ENCODE data around the gene CA4.
A peak's percentile ranks its signal among the peaks of the same experiment; 100 is the strongest.

The CA4 gene

DNA sequence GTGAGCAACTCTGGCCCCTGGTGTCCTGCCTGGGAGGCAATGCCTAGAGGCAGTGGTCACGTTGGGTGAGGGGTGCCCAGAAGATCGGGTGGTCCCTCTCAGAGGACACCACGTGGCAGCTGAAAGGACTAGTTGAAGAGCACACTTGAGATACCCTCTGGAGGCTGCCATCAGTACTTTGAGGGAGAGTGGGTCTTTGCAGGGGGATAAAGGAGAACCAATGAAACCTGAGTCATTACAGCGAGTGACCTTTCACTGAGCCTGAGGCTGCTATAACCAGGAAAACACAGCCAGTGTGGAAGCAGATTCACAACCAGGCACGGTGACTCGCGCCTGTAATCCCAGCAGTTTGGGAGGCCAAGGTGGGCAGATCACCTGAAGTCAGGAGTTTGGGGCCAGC is 18.9 kb downstream of the CA4 start:
- Histone ChIP-seq H3K9ac (ENCODE audit: low read length) (no peak overlapping the region), H3K36me3 (ENCODE audit: control insufficient read depth in 1 of 2, insufficient read depth in 2 of 2, low read depth in 1 of 2, low read length in 2 of 2) (no peaks in the 10 kb centered on the region), H3K4ac (ENCODE audit: low read depth in 1 of 2, low read length in 2 of 2) (no peak overlapping the region), H3K27ac (ENCODE audit: low read length, poor library complexity, severe bottlenecking) (no peak overlapping the region), H2AK5ac (ENCODE audit: low read length, severe bottlenecking) (no peak overlapping the region), H4K91ac (ENCODE audit: low read length) (no peak overlapping the region), H3K23ac (ENCODE audit: low read length in 2 of 2) (no peak overlapping the region), H2BK15ac (ENCODE audit: low read depth, poor library complexity, severe bottlenecking) (no peak overlapping the region), H3K14ac (ENCODE audit: low read length in 2 of 2) (no peak overlapping the region), H3K27me3 (ENCODE audit: control insufficient read depth in 1 of 2, insufficient read depth in 1 of 2, low read length in 2 of 2) (peaks cover 8 to 25% of the 10 kb centered on the region in 2 experiments), H2BK120ac (ENCODE audit: low read depth, low read length) (no peak overlapping the region), H3K4me1 (ENCODE audit: control insufficient read depth, insufficient read depth, low read depth, low read length) (peaks cover 2% of the 10 kb centered on the region), H4K8ac (ENCODE audit: low read length) (no peak overlapping the region), H2BK12ac (ENCODE audit: low read length in 2 of 2) (peak overlapping the region in 1 of 2 experiments; percentile 25), H3K4me3 (ENCODE audit: insufficient read depth in 1 of 2, low read depth in 1 of 2, low read length in 2 of 2) (no peak overlapping the region), H2AFZ (ENCODE audit: low read depth, low read length) (no peak overlapping the region), H3K18ac (ENCODE audit: low read depth in 1 of 2, low read length in 2 of 2) (no peak overlapping the region), H3K4me2 (ENCODE audit: low read length, poor library complexity, severe bottlenecking) (no peak overlapping the region), H2BK5ac (ENCODE audit: low read depth, low read length, poor library complexity, severe bottlenecking) (no peak overlapping the region), H3K9me3 (ENCODE audit: control insufficient read depth, low read length) (no peaks in the 10 kb centered on the region), H3K79me1 (replicated peaks; ENCODE audit: low read length, poor library complexity, severe bottlenecking) (no peaks in the 10 kb centered on the region)
- WGBS, result 86% methylated on average over 7 of the region's 7 CpGs
- no peak for DNase-seq

DNA sequence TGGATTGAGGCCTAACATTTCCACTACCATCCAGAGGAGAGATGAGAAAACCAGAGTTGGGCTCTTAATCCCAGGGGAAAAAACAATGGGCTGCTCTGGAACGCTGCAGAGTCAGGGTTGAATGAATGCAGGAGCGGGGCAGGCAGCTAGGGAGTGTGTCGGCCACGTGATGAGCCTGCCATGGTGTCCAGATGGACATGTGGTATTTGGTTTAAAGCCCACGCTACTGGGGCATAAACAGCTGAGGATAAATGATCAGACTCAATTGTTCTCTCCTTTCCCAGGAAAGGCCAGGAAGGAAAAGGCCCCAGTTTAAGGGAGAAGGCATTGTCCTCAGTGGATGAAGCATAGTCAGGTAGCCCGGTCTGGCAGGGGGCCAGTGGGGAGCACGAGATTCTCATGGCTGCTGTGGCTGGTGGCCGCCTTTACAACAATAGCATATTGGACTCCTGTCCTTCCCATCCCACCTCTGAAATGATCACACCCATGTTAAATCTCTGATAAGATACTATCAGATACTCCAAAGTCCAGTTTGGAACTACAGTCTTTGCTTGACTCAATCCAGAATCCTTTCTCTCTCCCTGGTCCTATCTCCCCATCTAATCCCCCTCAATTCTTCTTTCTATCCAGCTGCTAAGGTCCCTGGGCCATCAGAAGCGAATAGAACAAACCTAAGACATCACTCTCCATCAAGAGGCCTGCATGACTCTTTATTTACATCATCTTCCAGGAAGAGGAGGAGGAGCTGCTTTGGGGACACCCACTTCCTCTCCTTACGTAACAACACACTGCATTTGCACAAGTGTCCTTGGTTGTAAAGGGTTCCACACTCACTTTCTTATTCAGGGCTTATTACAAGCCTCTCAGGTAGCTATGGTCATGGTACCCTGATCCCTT is 20.4 kb downstream of the CA4 start:
- WGBS, result 81% methylated on average over 9 of the region's 10 CpGs
- no peak overlapping the region for H3K27ac ChIP-seq (ENCODE audit: low read length, poor library complexity, severe bottlenecking)
- H3K27me3 ChIP-seq (ENCODE audit: control insufficient read depth in 1 of 2, insufficient read depth in 1 of 2, low read length in 2 of 2), result peaks cover 3 to 17% of the 10 kb centered on the region in 2 experiments
- H2AK5ac ChIP-seq (ENCODE audit: low read length, severe bottlenecking), result no peak overlapping the region
- peak overlapping the region in 1 of 2 experiments; percentile 77 for H2BK12ac ChIP-seq (ENCODE audit: low read length in 2 of 2)
- no peak overlapping the region for H4K8ac ChIP-seq (ENCODE audit: low read length)
- no peak overlapping the region for H2BK120ac ChIP-seq (ENCODE audit: low read depth, low read length)
- peak overlapping the region in 1 of 2 experiments; percentile 18 for H3K18ac ChIP-seq (ENCODE audit: low read depth in 1 of 2, low read length in 2 of 2)
- H3K4me3 ChIP-seq (ENCODE audit: insufficient read depth in 1 of 2, low read depth in 1 of 2, low read length in 2 of 2), result no peak overlapping the region
- no peak overlapping the region for H3K4me2 ChIP-seq (ENCODE audit: low read length, poor library complexity, severe bottlenecking)
- no peak overlapping the region for H2BK15ac ChIP-seq (ENCODE audit: low read depth, poor library complexity, severe bottlenecking)
- H4K91ac ChIP-seq (ENCODE audit: low read length), result no peak overlapping the region
- DNase-seq, result peak; percentile 61
- H2BK5ac ChIP-seq (ENCODE audit: low read depth, low read length, poor library complexity, severe bottlenecking), result no peak overlapping the region
- H3K9ac ChIP-seq (ENCODE audit: low read length), result no peak overlapping the region
- H3K4me1 ChIP-seq (ENCODE audit: control insufficient read depth, insufficient read depth, low read depth, low read length), result peaks cover 2% of the 10 kb centered on the region
- no peaks in the 10 kb centered on the region for H3K36me3 ChIP-seq (ENCODE audit: control insufficient read depth in 1 of 2, insufficient read depth in 2 of 2, low read depth in 1 of 2, low read length in 2 of 2)
- no peaks in the 10 kb centered on the region for H3K79me1 ChIP-seq (replicated peaks; ENCODE audit: low read length, poor library complexity, severe bottlenecking)
- peak overlapping the region in 1 of 2 experiments; percentile 49 for H3K14ac ChIP-seq (ENCODE audit: low read length in 2 of 2)
- peak overlapping the region in 1 of 2 experiments; percentile 9 for H3K4ac ChIP-seq (ENCODE audit: low read depth in 1 of 2, low read length in 2 of 2)
- H3K23ac ChIP-seq (ENCODE audit: low read length in 2 of 2), result no peak overlapping the region
- H2AFZ ChIP-seq (ENCODE audit: low read depth, low read length), result no peak overlapping the region
- no peaks in the 10 kb centered on the region for H3K9me3 ChIP-seq (ENCODE audit: control insufficient read depth, low read length)

DNA sequence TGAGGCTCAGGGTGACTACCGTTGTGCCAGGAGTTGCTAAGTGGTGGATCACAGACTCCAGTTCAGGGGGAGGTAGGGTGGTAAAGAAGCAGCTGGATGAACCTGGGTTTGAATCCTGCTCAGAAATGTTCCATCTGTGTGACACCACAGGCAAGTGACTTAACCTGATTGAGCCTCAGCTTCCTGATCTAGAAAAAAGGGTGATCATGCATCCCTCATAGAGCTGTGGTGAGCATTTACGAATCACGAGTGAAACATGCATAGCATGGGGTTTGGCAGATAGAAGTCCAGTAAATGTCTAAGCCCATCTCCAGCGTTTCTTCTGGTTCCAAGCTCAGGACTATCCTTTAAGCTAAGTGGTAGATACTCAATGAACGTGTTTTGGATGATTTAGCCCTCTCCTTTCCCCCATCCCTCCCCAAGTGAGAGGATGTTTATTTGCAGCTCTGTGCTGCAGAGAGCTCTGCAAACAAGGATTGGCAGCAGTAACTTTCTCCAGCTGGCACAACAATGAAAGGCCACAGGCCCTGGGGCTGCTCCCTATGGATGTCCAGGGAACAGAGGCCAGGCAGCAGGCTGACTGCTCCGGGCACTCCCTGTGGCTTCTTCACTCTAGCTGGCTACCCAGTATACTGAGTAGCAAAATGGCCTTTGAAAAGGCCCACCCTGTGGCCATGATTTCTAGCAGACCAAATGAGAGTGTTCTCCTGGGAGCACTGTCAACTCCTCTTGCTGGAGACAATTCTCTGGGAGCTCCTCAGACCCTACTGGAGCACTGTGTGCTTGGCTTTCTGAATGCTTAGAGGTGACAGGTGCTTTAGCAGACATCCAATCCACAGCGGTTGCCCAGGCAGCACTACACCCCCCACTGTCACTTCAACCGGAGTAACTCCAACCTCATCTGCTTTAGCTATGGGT is 21.3 kb downstream of the CA4 start:
- no peak overlapping the region for H2AFZ ChIP-seq (ENCODE audit: low read depth, low read length)
- H3K14ac ChIP-seq (ENCODE audit: low read length in 2 of 2), result no peak overlapping the region
- no peak overlapping the region for H4K91ac ChIP-seq (ENCODE audit: low read length)
- H3K4me3 ChIP-seq (ENCODE audit: insufficient read depth in 1 of 2, low read depth in 1 of 2, low read length in 2 of 2), result no peak overlapping the region
- H2BK12ac ChIP-seq (ENCODE audit: low read length in 2 of 2), result peak overlapping the region in 1 of 2 experiments; percentile 25
- H2BK5ac ChIP-seq (ENCODE audit: low read depth, low read length, poor library complexity, severe bottlenecking), result no peak overlapping the region
- no peak overlapping the region for H3K18ac ChIP-seq (ENCODE audit: low read depth in 1 of 2, low read length in 2 of 2)
- H3K79me1 ChIP-seq (replicated peaks; ENCODE audit: low read length, poor library complexity, severe bottlenecking), result no peaks in the 10 kb centered on the region
- no peak overlapping the region for H2BK15ac ChIP-seq (ENCODE audit: low read depth, poor library complexity, severe bottlenecking)
- DNase-seq, result no peak
- H3K36me3 ChIP-seq (ENCODE audit: control insufficient read depth in 1 of 2, insufficient read depth in 2 of 2, low read depth in 1 of 2, low read length in 2 of 2), result no peaks in the 10 kb centered on the region
- H3K9ac ChIP-seq (ENCODE audit: low read length), result no peak overlapping the region
- H3K27me3 ChIP-seq (ENCODE audit: control insufficient read depth in 1 of 2, insufficient read depth in 1 of 2, low read length in 2 of 2), result peaks cover 0 to 7% of the 10 kb centered on the region in 2 experiments
- H3K27ac ChIP-seq (ENCODE audit: low read length, poor library complexity, severe bottlenecking), result no peak overlapping the region
- no peak overlapping the region for H2AK5ac ChIP-seq (ENCODE audit: low read length, severe bottlenecking)
- no peak overlapping the region for H3K4me2 ChIP-seq (ENCODE audit: low read length, poor library complexity, severe bottlenecking)
- no peak overlapping the region for H3K23ac ChIP-seq (ENCODE audit: low read length in 2 of 2)
- 94% methylated on average over 7 of the region's 8 CpGs for WGBS
- no peak overlapping the region for H2BK120ac ChIP-seq (ENCODE audit: low read depth, low read length)
- no peaks in the 10 kb centered on the region for H3K9me3 ChIP-seq (ENCODE audit: control insufficient read depth, low read length)
- no peak overlapping the region for H3K4ac ChIP-seq (ENCODE audit: low read depth in 1 of 2, low read length in 2 of 2)
- no peak overlapping the region for H4K8ac ChIP-seq (ENCODE audit: low read length)
- peaks cover under 1% of the 10 kb centered on the region for H3K4me1 ChIP-seq (ENCODE audit: control insufficient read depth, insufficient read depth, low read depth, low read length)

DNA sequence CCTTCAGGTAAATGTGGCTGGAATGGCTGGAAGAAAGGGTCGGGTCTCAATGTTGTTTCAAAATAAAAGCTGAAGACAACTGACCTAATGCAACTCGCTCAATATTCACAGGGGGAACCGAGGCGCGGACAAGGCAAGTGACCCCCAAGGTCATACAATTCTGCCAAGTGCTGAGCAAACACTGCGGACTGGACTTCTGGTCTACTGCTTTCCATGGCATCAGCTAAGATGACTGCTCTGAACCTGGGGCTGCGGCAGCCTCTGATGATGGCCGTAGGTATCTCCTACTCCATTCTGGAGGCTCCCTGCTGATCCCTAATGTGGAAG is 21.9 kb downstream of the CA4 start:
- no peak overlapping the region for H3K9ac ChIP-seq (ENCODE audit: low read length)
- H2AFZ ChIP-seq (ENCODE audit: low read depth, low read length), result no peak overlapping the region
- no peak overlapping the region for H2BK5ac ChIP-seq (ENCODE audit: low read depth, low read length, poor library complexity, severe bottlenecking)
- H2BK12ac ChIP-seq (ENCODE audit: low read length in 2 of 2), result no peak overlapping the region
- H3K27ac ChIP-seq (ENCODE audit: low read length, poor library complexity, severe bottlenecking), result no peak overlapping the region
- no peak overlapping the region for H3K4me2 ChIP-seq (ENCODE audit: low read length, poor library complexity, severe bottlenecking)
- no peak overlapping the region for H4K91ac ChIP-seq (ENCODE audit: low read length)
- H3K14ac ChIP-seq (ENCODE audit: low read length in 2 of 2), result no peak overlapping the region
- no peaks in the 10 kb centered on the region for H3K9me3 ChIP-seq (ENCODE audit: control insufficient read depth, low read length)
- H3K4me3 ChIP-seq (ENCODE audit: insufficient read depth in 1 of 2, low read depth in 1 of 2, low read length in 2 of 2), result no peak overlapping the region
- no peaks in the 10 kb centered on the region for H3K4me1 ChIP-seq (ENCODE audit: control insufficient read depth, insufficient read depth, low read depth, low read length)
- no peak for DNase-seq
- H4K8ac ChIP-seq (ENCODE audit: low read length), result no peak overlapping the region
- no peaks in the 10 kb centered on the region for H3K79me1 ChIP-seq (replicated peaks; ENCODE audit: low read length, poor library complexity, severe bottlenecking)
- 96% methylated on average over 8 of the region's 8 CpGs for WGBS
- H2AK5ac ChIP-seq (ENCODE audit: low read length, severe bottlenecking), result no peak overlapping the region
- no peak overlapping the region for H2BK120ac ChIP-seq (ENCODE audit: low read depth, low read length)
- peaks cover 1% of the 10 kb centered on the region in 2 experiments for H3K36me3 ChIP-seq (ENCODE audit: control insufficient read depth in 1 of 2, insufficient read depth in 2 of 2, low read depth in 1 of 2, low read length in 2 of 2)
- H3K27me3 ChIP-seq (ENCODE audit: control insufficient read depth in 1 of 2, insufficient read depth in 1 of 2, low read length in 2 of 2), result peaks cover 0 to 5% of the 10 kb centered on the region in 2 experiments
- H2BK15ac ChIP-seq (ENCODE audit: low read depth, poor library complexity, severe bottlenecking), result no peak overlapping the region
- no peak overlapping the region for H3K4ac ChIP-seq (ENCODE audit: low read depth in 1 of 2, low read length in 2 of 2)
- H3K18ac ChIP-seq (ENCODE audit: low read depth in 1 of 2, low read length in 2 of 2), result no peak overlapping the region
- H3K23ac ChIP-seq (ENCODE audit: low read length in 2 of 2), result no peak overlapping the region
